Neuronal stem cell (in vitro differentiated cells): ENCODE data around the gene PANX1.

Experiments used
- DNase-seq: peaks from one replicate; pipeline ENCODE4 v3.0.0-alpha.2; 2013; ENCODE audit warnings: low spot score
- H2AFZ ChIP-seq: one replicate; pipeline ENCODE4 v1.6.1; 2013; ENCODE audit warnings: mild to moderate bottlenecking, low read length, inconsistent platforms
- H2AK5ac ChIP-seq: 2 replicates; pipeline ENCODE4 v1.6.1; 2013; ENCODE audit warnings: low read depth, mild to moderate bottlenecking, inconsistent platforms, low read length, moderate library complexity, mixed read lengths
- H2BK120ac ChIP-seq: 2 replicates; pipeline ENCODE4 v1.6.1; 2013; ENCODE audit warnings: low read depth, mild to moderate bottlenecking, inconsistent platforms, low read length, moderate library complexity, mixed read lengths
- H2BK12ac ChIP-seq: one replicate; pipeline ENCODE4 v1.6.1; 2013; ENCODE audit warnings: low read length, inconsistent platforms
- H2BK15ac ChIP-seq: 2 replicates; pipeline ENCODE4 v1.6.1; 2013; ENCODE audit warnings: mild to moderate bottlenecking, low read length, inconsistent platforms, mixed read lengths
- H2BK5ac ChIP-seq: one replicate; pipeline ENCODE4 v1.6.1; 2013; ENCODE audit warnings: inconsistent platforms, mild to moderate bottlenecking, low read length, moderate library complexity
- H3K14ac ChIP-seq: one replicate; pipeline ENCODE4 v1.6.1; 2013; ENCODE audit warnings: low read length, inconsistent platforms
- H3K18ac ChIP-seq: 2 replicates; pipeline ENCODE4 v1.6.1; 2013; ENCODE audit warnings: low read length, inconsistent platforms
- H3K23ac ChIP-seq: 2 replicates; pipeline ENCODE4 v1.6.1; 2013; ENCODE audit warnings: low read depth, mild to moderate bottlenecking, mixed read lengths, low read length, inconsistent platforms; ENCODE audit not compliant: poor library complexity
- H3K27ac ChIP-seq: replicated peaks from 3 replicates; pipeline ENCODE4 v1.5.1; 2013; ENCODE audit warnings: low read length, inconsistent platforms
- H3K27me3 ChIP-seq, 3 experiments: 2 replicates each; pipeline ENCODE4 v1.6.1; 2013; ENCODE audit warnings: low read length in 3 of 3, mild to moderate bottlenecking in 2 of 3, inconsistent platforms in 1 of 3, low read depth in 1 of 3, mixed read lengths in 1 of 3, moderate library complexity in 1 of 3; ENCODE audit not compliant: control insufficient read depth in 3 of 3, insufficient read depth in 3 of 3
- H3K36me3 ChIP-seq, 2 donors: replicated peaks in 1 of 2; 2 replicates each; pipeline ENCODE4 v1.6.1; 2013; ENCODE audit warnings: low read length in 2 of 2; ENCODE audit not compliant: control insufficient read depth in 2 of 2, insufficient read depth in 2 of 2
- H3K4ac ChIP-seq: 2 replicates; pipeline ENCODE4 v1.6.1; 2013; ENCODE audit warnings: inconsistent platforms, mild to moderate bottlenecking, low read length, moderate library complexity
- H3K4me1 ChIP-seq, 2 donors: 1 replicate in 1 of 2; 2 replicates in 1 of 2; pipeline ENCODE4 v1.6.1; 2013; ENCODE audit warnings: low read length in 2 of 2, low read depth in 1 of 2; ENCODE audit not compliant: control insufficient read depth in 2 of 2, insufficient read depth in 1 of 2
- H3K4me2 ChIP-seq: one replicate; pipeline ENCODE4 v1.6.1; 2013; ENCODE audit warnings: mild to moderate bottlenecking, low read length, inconsistent platforms; ENCODE audit not compliant: insufficient read depth, poor library complexity, severe bottlenecking
- H3K4me3 ChIP-seq, 2 donors: 2 replicates each; pipeline ENCODE4 v1.5.1; 2013; ENCODE audit warnings: low read length in 2 of 2, mild to moderate bottlenecking in 2 of 2, inconsistent platforms in 1 of 2, moderate library complexity in 1 of 2
- H3K79me1 ChIP-seq: one replicate; pipeline ENCODE4 v1.6.1; 2013; ENCODE audit warnings: low read depth, mild to moderate bottlenecking, inconsistent platforms, low read length, moderate library complexity
- H3K9ac ChIP-seq: one replicate; pipeline ENCODE4 v1.6.1; 2013; ENCODE audit warnings: mild to moderate bottlenecking, low read depth, low read length, inconsistent platforms; ENCODE audit not compliant: poor library complexity
- H3K9me3 ChIP-seq, 2 donors: replicated peaks in 1 of 2; 2 replicates each; pipeline versions ENCODE3 to v1.6.1; 2013; ENCODE audit warnings: low read length in 2 of 2, mild to moderate bottlenecking in 2 of 2, inconsistent platforms in 1 of 2, low read depth in 1 of 2, mixed read lengths in 1 of 2, moderate library complexity in 1 of 2; ENCODE audit not compliant: control insufficient read depth in 2 of 2, insufficient read depth in 1 of 2
- H4K8ac ChIP-seq: one replicate; pipeline ENCODE4 v1.6.1; 2013; ENCODE audit warnings: low read depth, mild to moderate bottlenecking, inconsistent platforms, low read length, moderate library complexity
- H4K91ac ChIP-seq: one replicate; pipeline ENCODE4 v1.6.1; 2013; ENCODE audit warnings: low read length, low read depth, mild to moderate bottlenecking, inconsistent platforms; ENCODE audit not compliant: poor library complexity
- WGBS, 2 donors: extraction: QIAGEN DNeasy Blood & Tissue Kit; methylation state at CpG; one replicate each; pipeline ENCODE4 v1.1.7; 2013; ENCODE audit warnings: missing lambda C conversion rate in 2 of 2, mixed read lengths in 1 of 2; ENCODE audit not compliant: insufficient read length in 2 of 2, insufficient replicate concordance in 1 of 2; ENCODE audit errors: extremely low coverage in 2 of 2; 5-methylcytosine and 5-hydroxymethylcytosine counted together

PANX1 gene

GRCh38 chr11:94141511-94142307 is 13.1 kb downstream of the PANX1 start:
- Histone ChIP-seq H2AK5ac (no peak overlapping the region), H2BK12ac (no peak overlapping the region), H3K9ac (no peak overlapping the region), H3K79me1 (peaks cover 10% of the 10 kb centered on the region), H3K9me3 (no peaks in the 10 kb centered on the region), H4K91ac (no peak overlapping the region), H3K4ac (no peak overlapping the region), H3K18ac (peak overlapping the region; percentile 30), H3K23ac (no peak overlapping the region), H3K14ac (no peak overlapping the region), H3K4me2 (no peak overlapping the region), H2BK120ac (no peak overlapping the region), H4K8ac (no peak overlapping the region), H3K27me3 (no peaks in the 10 kb centered on the region), H2AFZ (no peak overlapping the region), H3K27ac (no peak overlapping the region), H2BK15ac (no peak overlapping the region), H3K36me3 (peaks cover 0 to 8% of the 10 kb centered on the region in 2 donors), H3K4me1 (peaks cover 15 to 16% of the 10 kb centered on the region in 2 donors), H3K4me3 (peak overlapping the region in 1 of 2 donors; percentile 16), H2BK5ac (no peak overlapping the region)
- no CpG with 5 or more reads among the region's 12 CpGs for WGBS, 2 donors
- DNase-seq = no peak

GRCh38 chr11:94142308-94143281 is 14.0 kb downstream of the PANX1 start:
- WGBS, 2 donors = no CpG with 5 or more reads among the region's 7 CpGs
- no peak overlapping the region for H2BK15ac ChIP-seq
- no peak overlapping the region for H4K8ac ChIP-seq
- no peak overlapping the region for H4K91ac ChIP-seq
- DNase-seq = no peak
- H2BK5ac ChIP-seq = no peak overlapping the region
- no peak overlapping the region for H3K23ac ChIP-seq
- no peak overlapping the region for H2BK120ac ChIP-seq
- H3K36me3 ChIP-seq = peaks cover 0 to 8% of the 10 kb centered on the region in 2 donors
- no peak overlapping the region for H3K4ac ChIP-seq
- no peak overlapping the region for H3K14ac ChIP-seq
- no peak overlapping the region for H3K4me2 ChIP-seq
- no peak overlapping the region for H3K9ac ChIP-seq
- H3K79me1 ChIP-seq = peaks cover 8% of the 10 kb centered on the region
- no peak overlapping the region for H2AK5ac ChIP-seq
- peaks cover 15 to 19% of the 10 kb centered on the region in 2 donors for H3K4me1 ChIP-seq
- no peak overlapping the region for H3K18ac ChIP-seq
- H3K27ac ChIP-seq = no peak overlapping the region
- no peaks in the 10 kb centered on the region for H3K9me3 ChIP-seq
- H3K27me3 ChIP-seq = no peaks in the 10 kb centered on the region
- H2AFZ ChIP-seq = no peak overlapping the region
- H3K4me3 ChIP-seq = no peak overlapping the region
- no peak overlapping the region for H2BK12ac ChIP-seq

- Histone ChIP-seq H4K91ac (no peak overlapping the region), H2BK12ac (no peak overlapping the region), H3K14ac (no peak overlapping the region), H3K4me1 (peaks cover 11 to 19% of the 10 kb centered on the region in 2 donors), H3K4me3 (no peak overlapping the region), H2BK120ac (no peak overlapping the region), H3K4me2 (no peak overlapping the region), H3K36me3 (peaks cover 0 to 8% of the 10 kb centered on the region in 2 donors), H3K27me3 (no peaks in the 10 kb centered on the region), H3K9ac (no peak overlapping the region), H2BK15ac (no peak overlapping the region), H4K8ac (no peak overlapping the region), H3K18ac (no peak overlapping the region), H2BK5ac (no peak overlapping the region), H3K4ac (no peak overlapping the region), H3K9me3 (no peaks in the 10 kb centered on the region), H3K23ac (no peak overlapping the region), H3K27ac (no peak overlapping the region), H2AK5ac (no peak overlapping the region), H3K79me1 (peaks cover 8% of the 10 kb centered on the region), H2AFZ (no peak overlapping the region)
- WGBS, 2 donors = no CpG with 5 or more reads among the region's 3 CpGs
- DNase-seq = no peak
These were observed 15.6 kb downstream of the PANX1 start for GRCh38 chr11:94144216-94144615.

- no peaks in the 10 kb centered on the region for H3K27me3 ChIP-seq
- no peak overlapping the region for H2BK120ac ChIP-seq
- WGBS, 2 donors = no CpG with 5 or more reads among the region's 1 CpG
- no peak overlapping the region for H3K23ac ChIP-seq
- no peaks in the 10 kb centered on the region for H3K9me3 ChIP-seq
- H3K4me1 ChIP-seq = peaks cover 9 to 17% of the 10 kb centered on the region in 2 donors
- H3K4me2 ChIP-seq = no peak overlapping the region
- no peak overlapping the region for H2BK12ac ChIP-seq
- no peak overlapping the region for H2AK5ac ChIP-seq
- H3K79me1 ChIP-seq = peaks cover 8% of the 10 kb centered on the region
- H2BK15ac ChIP-seq = no peak overlapping the region
- no peak for DNase-seq
- no peak overlapping the region for H4K8ac ChIP-seq
- H3K4ac ChIP-seq = no peak overlapping the region
- H3K18ac ChIP-seq = no peak overlapping the region
- H3K36me3 ChIP-seq = peaks cover 0 to 8% of the 10 kb centered on the region in 2 donors
- H3K14ac ChIP-seq = no peak overlapping the region
- H3K9ac ChIP-seq = no peak overlapping the region
- no peak overlapping the region for H3K4me3 ChIP-seq
- H3K27ac ChIP-seq = no peak overlapping the region
- H4K91ac ChIP-seq = no peak overlapping the region
- H2BK5ac ChIP-seq = no peak overlapping the region
- H2AFZ ChIP-seq = no peak overlapping the region
These were observed 16.0 kb downstream of the PANX1 start for GRCh38 chr11:94144664-94145063.
